GM21619 (cell line): ENCODE results near the gene GIGYF2.
A peak's percentile ranks its signal among the peaks of the same experiment; 100 is the strongest.
"Not testable (repeated sequence)": the region's sequence is repeated elsewhere in the genome, so short reads cannot be mapped to it uniquely, and the experiment has no call there.

Source experiments
- ATAC-seq: cut with Tn5 transposase; IDR thresholded peaks from one replicate; pipeline ENCODE4 v1.9.1; 2021; ENCODE audit not compliant: unreplicated experiment

Gene GIGYF2

DNA sequence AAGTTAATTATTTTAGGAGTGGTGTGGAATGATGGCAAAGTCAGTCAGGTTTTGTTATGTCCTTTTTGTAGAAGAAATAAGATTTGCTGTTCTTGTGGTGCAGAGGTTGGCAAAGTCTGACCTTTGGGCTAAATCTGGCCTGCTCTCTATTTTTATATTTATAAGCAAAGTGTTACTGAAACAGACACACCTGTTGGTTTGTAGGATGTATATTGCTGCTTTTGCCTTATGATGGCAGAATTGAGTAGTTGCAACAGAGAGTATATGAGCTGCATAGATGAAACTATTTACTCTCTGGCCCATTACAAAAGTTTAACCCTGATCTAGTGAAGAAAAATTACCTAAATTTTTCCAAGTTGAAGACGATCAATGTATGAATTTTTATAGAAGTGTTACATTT is 113.3 kb downstream of the GIGYF2 start:
- ATAC-seq = no peak

DNA sequence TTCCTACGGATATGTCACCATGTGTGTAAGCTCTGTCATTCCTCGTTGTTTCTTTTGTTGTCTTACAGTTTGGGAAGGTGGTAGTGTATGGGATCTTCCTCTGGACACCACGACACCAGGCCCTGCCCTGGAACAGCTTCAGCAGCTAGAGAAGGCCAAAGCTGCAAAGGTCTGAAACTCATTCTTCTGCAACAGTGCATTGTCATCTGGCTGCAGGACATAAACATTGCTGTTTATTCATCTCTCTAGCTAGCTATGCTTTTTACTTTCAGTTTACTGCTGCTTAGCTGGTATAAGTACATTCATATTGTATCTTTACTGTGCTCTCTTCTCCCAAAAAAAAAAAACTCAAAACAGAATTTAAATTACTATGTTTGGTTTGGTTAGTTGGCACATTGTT is 118.4 kb downstream of the GIGYF2 start:
- no peak for ATAC-seq

DNA sequence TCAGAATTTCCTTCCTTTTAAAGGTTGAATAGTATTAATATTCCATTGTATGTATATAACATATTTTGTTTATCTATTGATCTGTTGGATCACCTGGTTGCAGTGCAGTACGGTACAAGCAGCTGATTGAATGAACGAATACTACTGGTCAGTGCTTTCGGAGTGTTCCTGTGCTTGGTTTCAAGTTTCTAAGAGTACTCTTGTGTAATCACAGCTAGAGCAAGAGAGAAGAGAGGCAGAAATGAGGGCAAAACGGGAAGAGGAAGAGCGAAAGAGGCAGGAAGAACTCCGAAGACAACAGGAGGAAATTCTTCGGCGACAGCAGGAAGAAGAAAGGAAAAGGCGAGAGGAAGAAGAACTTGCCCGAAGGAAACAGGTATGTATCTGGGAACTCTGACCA is 119.5 kb downstream of the GIGYF2 start:
- ATAC-seq = no peak

DNA sequence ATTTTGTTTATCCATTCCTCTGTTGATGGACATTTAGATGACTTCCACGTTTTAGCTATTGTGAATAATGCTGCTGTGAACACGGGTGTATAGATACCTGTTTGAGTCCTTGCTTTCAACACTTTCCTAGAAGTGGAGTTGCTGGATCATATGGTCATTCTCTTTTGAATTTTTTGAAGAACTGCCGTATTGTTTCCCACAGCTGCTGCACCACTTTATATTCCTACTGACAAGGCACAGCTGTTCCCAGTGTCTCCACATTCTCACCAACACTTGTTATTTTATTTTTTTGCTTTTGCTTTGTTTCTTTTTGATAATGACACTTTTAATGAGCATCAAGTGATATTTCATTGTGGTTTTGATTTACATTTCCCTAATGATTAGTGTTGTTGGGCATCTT is 120.6 kb downstream of the GIGYF2 start:
- no peak for ATAC-seq

DNA sequence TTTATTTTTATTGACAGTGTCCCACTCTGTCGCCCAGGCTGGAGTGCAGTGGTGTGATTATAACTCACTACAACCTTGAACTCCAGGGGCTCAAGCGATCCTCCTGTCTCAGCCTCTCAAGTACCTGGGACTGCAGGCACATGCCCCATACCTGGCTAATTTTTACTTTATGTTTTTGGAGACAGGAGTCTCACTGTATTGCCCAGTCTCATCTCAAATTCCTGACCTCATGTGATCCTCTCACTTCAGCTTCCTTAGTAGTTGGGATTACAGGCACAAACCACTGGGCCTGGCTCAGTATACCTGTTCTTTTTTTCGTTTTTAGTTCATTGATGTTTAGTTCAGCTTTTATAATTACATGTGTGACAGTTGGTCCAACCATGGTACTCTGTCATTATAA is 132.9 kb downstream of the GIGYF2 start:
- ATAC-seq = no peak

DNA sequence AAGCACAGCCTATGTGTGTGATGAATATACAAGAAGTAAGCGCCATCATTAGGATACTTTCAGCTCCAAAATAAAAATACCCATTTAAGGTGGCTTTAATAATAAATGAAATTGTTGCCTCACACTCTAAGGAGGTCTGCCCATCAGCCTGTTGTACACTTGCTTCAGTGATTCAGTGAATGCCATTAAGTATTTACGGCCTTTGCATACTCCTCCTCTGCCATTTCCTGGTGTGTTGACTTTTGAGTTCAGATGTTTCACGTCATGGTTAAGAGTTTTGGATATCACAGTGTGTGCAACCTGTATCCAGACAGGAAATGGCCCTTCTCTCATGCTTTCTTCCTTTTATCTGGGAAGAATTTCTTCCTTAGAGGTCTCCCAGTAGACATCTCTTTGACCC is 134.4 kb downstream of the GIGYF2 start:
- no peak for ATAC-seq

DNA sequence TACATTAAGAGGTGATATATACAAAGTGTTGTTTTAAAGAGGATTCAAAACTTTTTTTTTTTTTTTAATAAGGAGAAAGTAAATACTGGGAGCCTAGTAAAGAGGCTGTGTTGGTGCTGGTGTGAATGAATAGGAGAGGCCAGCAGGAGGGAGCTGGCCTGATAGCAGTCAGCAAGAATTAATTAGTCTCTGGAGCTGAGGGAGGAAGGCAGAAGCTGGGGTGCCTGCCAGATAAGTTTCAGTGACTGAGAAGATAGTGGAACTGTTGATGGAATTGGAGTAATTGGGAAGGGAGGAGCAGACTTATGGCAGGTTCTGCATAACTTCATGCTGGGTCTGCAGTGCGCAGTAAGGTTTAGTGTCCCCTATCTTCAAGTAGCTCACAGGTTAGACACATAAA is 136.7 kb downstream of the GIGYF2 start:
- ATAC-seq = no peak

DNA sequence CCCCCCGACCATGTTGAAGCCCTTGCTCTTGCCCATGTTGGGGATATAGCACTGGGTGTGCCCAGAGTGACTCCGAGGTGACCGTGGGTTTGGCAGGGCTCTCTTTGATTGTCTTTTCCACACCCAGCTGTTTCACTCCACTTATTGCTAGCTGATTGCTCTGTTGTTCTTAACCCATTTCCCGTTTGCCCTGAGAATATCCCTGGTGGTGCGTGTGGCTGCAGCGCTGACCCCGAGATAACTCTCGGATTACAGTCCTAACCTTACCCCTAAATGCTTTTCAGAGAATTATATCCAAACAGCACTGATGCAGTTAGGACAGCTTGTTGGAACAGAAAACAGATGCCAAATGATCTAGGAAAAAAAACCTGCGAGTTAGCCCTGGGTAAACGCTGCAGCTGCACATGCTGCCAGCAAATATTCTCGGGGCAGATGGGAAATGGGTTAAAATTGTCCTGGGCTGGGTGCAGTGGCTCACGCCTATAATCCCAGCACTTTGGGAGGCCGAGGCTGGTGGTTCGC is 138.6 kb downstream of the GIGYF2 start:
- no peak for ATAC-seq

DNA sequence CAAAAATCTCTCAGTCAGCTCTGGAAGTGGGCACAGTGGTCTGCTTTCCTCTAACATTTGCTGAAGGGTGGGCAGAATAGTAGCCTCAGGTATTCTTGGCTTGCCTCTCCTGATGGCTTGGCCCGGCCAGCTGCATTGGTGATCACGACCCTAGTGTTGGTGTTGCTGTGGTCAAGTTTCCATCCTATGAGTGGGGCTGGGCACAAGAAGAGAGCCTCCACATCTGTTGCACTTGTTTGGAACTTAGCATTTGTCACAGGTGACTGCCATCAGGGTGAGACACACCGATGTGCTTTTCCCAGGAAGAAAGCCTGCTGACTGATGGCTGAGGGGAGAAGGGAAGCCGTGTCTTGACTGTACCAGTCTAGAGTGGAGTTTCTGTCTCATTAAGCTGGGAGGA is 139.8 kb downstream of the GIGYF2 start:
- ATAC-seq = no peak

DNA sequence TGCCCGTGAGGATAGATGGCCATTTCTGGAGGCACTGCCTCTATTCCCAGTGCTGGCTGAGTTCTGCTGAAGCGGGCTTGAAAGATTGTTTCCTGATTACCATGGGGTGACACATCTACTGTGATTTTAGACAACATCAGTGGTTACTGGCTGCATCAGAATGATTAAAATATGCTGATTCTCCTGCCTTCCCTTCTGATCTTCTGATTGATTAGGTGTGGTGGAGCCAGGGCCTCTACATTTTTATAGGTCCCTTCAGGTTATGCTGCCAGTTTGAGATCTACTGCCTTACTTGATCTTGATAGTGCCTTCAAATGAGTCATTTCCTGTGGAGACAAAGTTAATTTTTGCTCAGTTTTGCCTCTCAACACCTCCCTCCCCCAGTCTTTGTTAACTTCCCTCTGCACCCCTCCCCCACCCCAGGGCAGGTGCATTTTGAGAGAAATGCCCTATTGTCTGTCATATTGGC is 141.3 kb downstream of the GIGYF2 start:
- ATAC-seq = peak; percentile 79

DNA sequence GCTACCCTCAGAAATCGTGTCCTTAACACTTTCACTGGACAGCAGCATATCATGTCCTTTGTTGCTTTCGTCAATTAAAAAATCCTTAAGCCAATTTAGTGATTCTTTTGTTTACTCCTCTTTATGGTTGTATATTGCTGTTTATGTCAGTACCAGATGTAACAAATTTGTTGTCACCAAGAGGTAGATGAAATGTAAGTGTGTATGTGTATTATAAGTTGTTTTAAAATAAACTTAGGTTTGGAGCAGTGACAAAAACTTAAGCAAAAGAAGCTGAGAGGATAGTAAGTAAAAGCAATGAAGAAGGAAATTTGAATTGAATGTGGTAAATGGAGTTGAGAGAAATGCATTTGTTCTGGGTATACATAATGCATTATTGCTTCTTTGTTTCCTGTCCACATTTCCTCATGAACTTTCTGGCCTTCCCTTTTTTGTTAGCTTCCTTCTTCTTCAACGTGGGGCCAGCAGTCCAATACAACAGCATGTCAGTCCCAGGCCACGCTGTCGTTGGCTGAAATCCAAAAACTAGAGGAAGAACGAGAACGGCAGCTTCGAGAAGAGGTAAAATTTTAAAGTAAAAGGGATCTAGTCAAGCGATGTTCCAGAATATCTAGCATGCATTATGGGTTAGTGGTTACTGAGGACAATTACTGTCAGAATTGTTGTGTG is 142.4 kb downstream of the GIGYF2 start:
- no peak for ATAC-seq

DNA sequence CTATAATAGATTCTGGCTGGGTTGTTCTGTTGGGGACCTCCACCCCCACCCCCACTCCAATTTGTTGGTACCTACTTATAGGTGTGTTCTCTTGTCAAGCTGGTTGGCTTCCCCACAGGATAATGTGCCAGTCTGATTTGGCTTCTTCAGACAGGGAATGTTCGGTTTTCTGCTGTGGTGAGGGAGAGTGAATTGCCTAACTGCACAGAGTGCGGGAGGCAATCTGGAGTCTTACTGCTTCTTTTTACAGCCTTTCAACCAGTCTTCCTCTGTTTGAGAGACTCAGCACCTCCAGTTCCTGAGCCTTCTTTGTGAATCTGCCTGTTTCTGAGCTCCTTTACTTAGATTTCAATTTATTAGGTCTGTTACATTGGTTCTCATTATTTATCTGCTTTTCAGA is 145.6 kb downstream of the GIGYF2 start:
- ATAC-seq = no peak

DNA sequence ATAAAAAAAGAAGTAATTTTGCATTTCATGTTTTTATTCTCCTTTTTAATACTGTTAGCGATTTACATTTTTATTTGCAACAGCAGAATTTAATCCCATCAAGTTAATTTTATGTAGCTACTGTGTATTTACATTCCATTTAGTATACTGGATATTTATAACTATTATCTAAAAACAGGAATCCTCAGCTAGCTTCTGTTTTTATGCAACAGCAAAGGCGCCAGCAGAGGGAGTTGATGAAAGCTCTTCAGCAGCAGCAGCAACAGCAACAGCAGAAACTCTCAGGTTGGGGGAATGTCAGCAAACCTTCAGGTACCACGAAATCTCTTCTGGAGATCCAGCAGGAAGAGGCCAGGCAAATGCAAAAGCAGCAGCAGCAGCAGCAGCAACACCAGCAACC is 146.7 kb downstream of the GIGYF2 start:
- no peak for ATAC-seq

DNA sequence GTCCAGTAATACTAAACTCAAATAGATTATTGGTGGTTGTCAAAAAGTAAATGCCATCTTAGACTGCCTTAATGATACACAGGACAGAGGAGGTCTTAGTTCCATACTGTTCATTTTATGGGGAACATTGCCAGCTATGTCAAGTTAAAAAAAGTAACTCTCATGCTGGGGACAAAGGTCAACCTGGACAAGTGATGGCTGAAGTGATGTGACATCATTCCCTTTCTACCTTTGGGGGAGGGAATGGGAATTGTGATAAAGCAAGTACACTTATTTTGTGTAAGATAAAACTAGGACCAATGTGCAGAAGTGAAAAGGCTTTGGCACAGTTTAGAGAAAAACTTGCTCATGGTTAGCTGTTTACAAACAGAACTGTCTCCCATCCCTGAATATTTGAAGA is 148.9 kb downstream of the GIGYF2 start:
- ATAC-seq = no peak

DNA sequence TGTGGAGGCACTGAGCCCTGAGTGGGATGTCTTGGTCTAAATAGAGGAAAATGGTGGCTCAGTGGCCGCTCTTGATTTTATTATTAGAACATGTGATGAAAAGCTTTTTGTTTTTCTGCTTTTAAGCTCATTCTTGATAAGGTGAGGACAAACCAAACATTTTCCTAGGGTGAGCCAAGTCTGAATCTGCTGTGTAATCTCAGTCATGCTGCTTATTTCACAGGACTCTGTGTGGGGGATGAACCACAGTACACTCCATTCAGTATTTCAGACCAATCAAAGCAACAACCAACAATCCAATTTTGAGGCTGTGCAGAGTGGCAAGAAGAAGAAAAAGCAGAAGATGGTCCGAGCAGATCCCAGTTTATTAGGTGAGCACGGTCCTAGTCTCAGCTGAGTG is 152.9 kb downstream of the GIGYF2 start:
- ATAC-seq = no peak

DNA sequence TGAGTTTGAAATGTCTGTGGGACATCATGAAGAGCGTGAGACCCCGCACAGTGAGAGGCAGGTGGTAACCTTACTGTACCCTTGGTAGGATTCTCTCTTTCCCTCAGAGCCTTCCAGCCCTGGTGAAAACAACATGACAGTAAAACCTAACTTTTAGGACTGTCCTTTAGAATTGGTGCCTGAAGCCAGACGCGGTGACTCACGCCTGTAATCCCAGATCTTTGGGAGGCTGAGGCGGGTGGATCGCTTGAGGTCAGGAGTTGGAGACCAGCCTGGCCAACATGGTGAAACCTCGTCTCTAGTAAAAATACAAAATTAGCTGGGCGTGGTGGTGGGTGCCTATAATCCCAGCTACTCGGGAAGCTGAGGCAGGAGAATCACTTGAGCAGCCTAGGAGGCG is 154.9 kb downstream of the GIGYF2 start:
- not testable (repeated sequence) for ATAC-seq

DNA sequence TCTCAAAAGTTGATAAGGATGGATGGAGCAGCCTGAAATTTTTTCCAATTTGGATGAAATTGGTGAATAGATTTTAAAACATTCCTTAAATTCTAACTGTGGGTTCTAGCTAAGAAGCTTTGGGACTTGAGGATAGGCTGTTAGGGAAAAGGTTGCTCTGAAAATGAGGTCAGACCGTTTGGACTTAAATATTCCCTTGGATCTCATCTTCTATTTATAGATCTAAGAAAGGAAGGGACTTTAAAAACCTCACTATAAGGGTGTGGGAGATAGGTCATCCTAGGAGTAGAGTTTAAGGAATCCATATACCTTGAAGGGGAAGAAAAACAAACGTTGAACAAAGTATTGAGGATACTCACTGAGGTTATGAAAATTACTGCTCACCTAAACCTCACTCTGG is 155.5 kb downstream of the GIGYF2 start:
- ATAC-seq = no peak

DNA sequence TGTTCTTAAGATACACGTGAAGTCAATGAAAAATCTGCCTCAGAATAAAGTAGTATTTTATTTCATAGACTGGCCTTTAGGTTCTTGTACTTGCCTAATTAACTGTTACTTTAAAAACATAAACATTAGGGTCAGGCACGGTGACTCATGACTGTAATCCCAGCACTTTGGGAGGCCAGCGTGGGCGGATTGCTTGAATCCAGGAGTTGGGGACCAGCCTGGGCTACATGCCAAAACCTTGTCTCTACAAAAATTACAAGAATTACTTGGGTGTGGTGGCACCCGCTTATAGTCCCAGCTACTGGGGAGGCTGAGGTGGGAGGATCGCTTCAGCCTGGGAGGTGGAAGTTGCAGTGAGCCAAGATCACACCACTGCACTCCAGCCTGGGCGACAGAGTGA is 157.0 kb downstream of the GIGYF2 start:
- ATAC-seq = no peak

DNA sequence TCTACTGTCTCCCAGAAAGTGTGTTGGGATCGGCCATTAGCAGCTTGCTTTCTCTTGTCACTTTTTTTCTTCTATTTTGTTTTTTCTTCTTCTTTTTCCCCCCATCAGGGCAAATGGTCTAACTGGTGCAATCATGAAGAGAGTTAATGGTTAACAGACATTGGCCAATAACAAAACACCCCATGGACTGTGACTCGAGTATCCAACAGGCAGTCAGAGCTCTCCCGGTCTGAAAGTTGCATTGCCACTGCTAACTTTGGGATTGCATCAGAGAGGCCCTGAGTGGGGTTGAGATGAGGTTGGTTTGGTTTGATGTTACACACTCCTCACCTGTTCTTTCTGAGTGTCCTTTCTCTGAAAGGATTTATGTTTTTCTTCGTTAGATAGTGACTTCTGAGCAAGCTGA is 160.0 kb downstream of the GIGYF2 start:
- ATAC-seq = no peak

DNA sequence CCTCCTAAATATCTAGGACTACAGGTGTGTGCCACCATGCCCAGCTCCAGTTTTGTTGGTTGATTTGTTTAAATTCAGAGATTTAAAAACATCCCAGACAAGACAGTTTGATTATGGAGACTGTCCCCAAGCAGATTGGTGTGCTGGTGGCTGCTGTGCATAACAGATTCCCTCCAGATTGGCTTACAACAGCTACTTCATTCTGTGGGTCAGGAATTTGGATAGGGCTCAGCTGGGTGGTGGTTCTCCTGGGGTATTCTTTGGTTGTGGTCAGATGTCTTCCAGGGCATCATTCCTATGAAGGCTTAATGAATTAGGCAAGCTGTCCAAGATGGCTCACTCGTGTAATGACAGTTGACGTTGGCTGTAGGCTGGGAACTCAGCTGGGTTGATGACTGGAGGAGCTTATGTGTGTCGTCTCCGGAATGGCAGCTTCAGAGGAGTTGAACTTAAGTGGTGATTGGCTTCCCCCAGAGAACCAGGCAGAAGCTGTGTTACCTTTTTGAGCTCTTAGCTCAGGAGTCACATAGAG is 162.3 kb downstream of the GIGYF2 start:
- ATAC-seq = no peak

DNA sequence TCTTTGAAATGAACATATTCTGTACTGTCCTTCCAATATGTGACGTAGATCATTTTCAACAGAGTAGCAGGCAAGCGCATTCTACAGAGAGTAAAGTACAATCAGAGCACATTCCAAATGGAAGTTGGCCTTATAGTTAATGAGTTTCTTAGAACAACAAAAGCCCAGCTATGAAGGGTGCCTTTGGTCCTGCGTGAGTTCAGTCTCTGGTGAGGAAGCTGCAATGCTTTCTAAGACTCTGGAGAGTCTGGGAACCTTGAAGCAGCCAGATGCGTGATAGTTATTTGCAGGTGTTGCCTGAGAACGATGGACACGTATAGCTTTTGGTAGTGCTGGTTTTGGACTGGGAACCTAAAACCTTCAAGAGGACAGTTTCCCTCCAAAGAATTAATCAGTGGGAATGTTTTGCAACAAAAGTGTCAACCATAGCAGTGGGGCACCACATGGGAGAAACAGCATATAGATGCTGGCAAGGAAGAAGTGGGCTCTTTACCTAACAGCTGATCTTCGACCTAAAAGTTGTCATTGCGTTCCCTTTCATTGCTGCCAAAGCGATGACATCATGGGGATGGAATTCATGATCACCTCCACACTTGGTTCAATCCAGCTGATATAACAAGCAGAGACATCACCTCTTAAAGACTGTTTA is 163.6 kb downstream of the GIGYF2 start:
- ATAC-seq = no peak

DNA sequence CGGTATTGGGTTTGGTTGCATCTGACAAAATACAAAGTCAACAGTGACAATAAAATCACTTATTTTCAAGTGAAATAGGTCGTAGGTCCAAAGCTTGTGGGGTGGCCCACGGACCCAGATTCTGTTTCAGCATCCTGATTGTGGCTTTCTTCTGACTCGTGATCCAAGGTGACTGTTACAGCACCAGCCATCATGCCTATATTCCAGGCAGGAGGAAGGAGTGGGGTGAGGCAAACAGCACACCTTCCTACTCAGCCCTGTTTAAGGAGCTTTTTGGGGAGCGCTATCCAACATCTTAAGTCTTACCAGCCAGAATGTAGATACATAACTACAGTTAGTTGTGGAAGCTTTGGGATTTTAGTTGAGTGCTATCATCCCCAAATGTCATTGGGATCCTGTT is 164.2 kb downstream of the GIGYF2 start:
- ATAC-seq = no peak
